GM23338 (cell line): ENCODE measurements around the gene SCN4A.
"Not testable (repeated sequence)": the region's sequence is repeated elsewhere in the genome, so short reads cannot be mapped to it uniquely, and the experiment has no call there.

Source experiments
- EZH2 ChIP-seq: fragments of 200-600 bp; sonication (generic); IDR thresholded peaks from one replicate; pipeline ENCODE4 v1.8.0; 2017; ENCODE audit warnings: antibody characterized with exemption, mild to moderate bottlenecking, low read depth; ENCODE audit not compliant: unreplicated experiment
- EZH2phosphoT487 ChIP-seq: fragments of 200-600 bp; sonication (generic); IDR thresholded peaks from one replicate; pipeline ENCODE4 v1.8.1; 2018; ENCODE audit warnings: antibody characterized with exemption; ENCODE audit not compliant: unreplicated experiment
- POLR2AphosphoS5 ChIP-seq: IDR thresholded peaks from 2 replicates; pipeline ENCODE4 v1.6.1; 2016; ENCODE audit warnings: antibody characterized with exemption, low read depth
- TF ChIP-seq, protein P1 (sequence below), 2 experiments: fragments of 200-600 bp in 1 of 2; sonication (generic) in 1 of 2; conservative IDR thresholded peaks; 2 replicates each; pipeline versions ENCODE4 v1.5.1 to v1.6.1; 2016 to 2017; ENCODE audit warnings: antibody characterized with exemption in 2 of 2, low read depth in 2 of 2, mild to moderate bottlenecking in 2 of 2, moderate library complexity in 1 of 2

DNA sequence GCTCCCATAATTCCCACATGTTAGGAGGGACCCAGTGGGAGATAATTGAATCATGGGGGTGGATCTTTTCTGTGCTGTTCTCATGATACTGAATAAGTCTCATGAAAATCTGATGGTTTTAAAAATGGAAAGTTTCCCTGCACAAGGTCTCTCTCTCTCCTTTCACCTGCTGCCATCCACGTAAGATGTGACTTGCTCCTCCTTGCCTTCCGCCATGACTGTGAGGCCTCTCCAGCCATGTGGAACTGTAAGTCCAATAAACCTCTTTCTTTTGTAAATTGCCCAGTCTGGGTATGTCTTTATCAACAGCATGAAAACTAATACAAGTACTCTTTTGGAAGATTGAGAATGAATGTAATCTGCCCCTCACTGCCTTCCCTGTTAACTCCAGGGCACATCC is 9.9 kb upstream of the SCN4A start:
- not testable (repeated sequence) for TF ChIP-seq POLR2AphosphoS5, EZH2phosphoT487, EZH2
- TF ChIP-seq, protein P1, sequence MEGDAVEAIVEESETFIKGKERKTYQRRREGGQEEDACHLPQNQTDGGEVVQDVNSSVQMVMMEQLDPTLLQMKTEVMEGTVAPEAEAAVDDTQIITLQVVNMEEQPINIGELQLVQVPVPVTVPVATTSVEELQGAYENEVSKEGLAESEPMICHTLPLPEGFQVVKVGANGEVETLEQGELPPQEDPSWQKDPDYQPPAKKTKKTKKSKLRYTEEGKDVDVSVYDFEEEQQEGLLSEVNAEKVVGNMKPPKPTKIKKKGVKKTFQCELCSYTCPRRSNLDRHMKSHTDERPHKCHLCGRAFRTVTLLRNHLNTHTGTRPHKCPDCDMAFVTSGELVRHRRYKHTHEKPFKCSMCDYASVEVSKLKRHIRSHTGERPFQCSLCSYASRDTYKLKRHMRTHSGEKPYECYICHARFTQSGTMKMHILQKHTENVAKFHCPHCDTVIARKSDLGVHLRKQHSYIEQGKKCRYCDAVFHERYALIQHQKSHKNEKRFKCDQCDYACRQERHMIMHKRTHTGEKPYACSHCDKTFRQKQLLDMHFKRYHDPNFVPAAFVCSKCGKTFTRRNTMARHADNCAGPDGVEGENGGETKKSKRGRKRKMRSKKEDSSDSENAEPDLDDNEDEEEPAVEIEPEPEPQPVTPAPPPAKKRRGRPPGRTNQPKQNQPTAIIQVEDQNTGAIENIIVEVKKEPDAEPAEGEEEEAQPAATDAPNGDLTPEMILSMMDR (conservative IDR thresholded peaks at IDR 0.05; ENCODE audit: low read depth in 2 of 2), result not testable (repeated sequence)
